ENCODE data around the gene IHH. TPM values are rescaled to one million over a fixed set of nuclear protein-coding genes. Genes with fewer than 3 reads are reported as not detected.

The IHH gene
- total and polyA plus RNA-seq, 9 of the 15 experiments (the other 6 are each of a cell fraction or from before 2014, with no cell fraction given) = 0.07 TPM; not detected in 8

- ATAC-seq (no peak), FAIRE-seq (no peak), DNase-seq (ENCODE audit: extremely low read depth in 1 of 4, low spot score in 3 of 4) (no peak)
- intact Hi-C loops (cut with micrococcal nuclease) = no loop called here
- Histone ChIP-seq H3K79me2 (ENCODE audit: control insufficient read depth, insufficient read depth, low read length) (no peaks in the 10 kb centered on the region), H3K4me1 (replicated peaks in 1 of 2; ENCODE audit: control insufficient read depth in 2 of 2, insufficient read depth in 2 of 2, low read length in 2 of 2) (peaks cover 0 to 4% of the 10 kb centered on the region in 2 experiments; a peak in 1 of 5 replicates), H3K27me3 (ENCODE audit: control insufficient read depth in 2 of 2, insufficient read depth in 2 of 2, low read length in 2 of 2) (peaks cover 5 to 41% of the 10 kb centered on the region in 2 experiments; a peak in 4 of 5 replicates), H4K20me1 (replicated peaks; ENCODE audit: control insufficient read depth, insufficient read depth, low read length) (no peaks in the 10 kb centered on the region), H3K4me2 (ENCODE audit: insufficient read depth, low read length) (no peak overlapping the region), H3K4me3 (no peak overlapping the region), H3K36me3 (ENCODE audit: control insufficient read depth, insufficient read depth, low read length) (no peaks in the 10 kb centered on the region), H3K9ac (ENCODE audit: insufficient read depth in 1 of 2, low read depth in 2 of 2, low read length in 2 of 2) (no peak overlapping the region), H3K27ac (ENCODE audit: extremely low read depth, low read depth, low read length) (no peak overlapping the region), H3K9me1 (ENCODE audit: control insufficient read depth, insufficient read depth, low read length) (no peaks in the 10 kb centered on the region), H2AFZ (ENCODE audit: low read depth, low read length) (no peak overlapping the region), H3K9me3 (replicated peaks; ENCODE audit: control insufficient read depth, insufficient read depth, low read depth, low read length) (no peaks in the 10 kb centered on the region)
- CTCF ChIA-PET (ENCODE audit: low intra/inter-chr PET ratio) = no interaction called here
- WGBS (ENCODE audit: insufficient coverage, low coverage, missing lambda C conversion rate) = 3% methylated on average over 5 of the region's 6 CpGs
- in situ Hi-C loops (cut with MboI) = no loop called here
- no TSS peak for BruUV-seq (replicated peaks)
- POLR2A ChIA-PET = no interaction called here
- TF ChIP-seq, protein P1, sequence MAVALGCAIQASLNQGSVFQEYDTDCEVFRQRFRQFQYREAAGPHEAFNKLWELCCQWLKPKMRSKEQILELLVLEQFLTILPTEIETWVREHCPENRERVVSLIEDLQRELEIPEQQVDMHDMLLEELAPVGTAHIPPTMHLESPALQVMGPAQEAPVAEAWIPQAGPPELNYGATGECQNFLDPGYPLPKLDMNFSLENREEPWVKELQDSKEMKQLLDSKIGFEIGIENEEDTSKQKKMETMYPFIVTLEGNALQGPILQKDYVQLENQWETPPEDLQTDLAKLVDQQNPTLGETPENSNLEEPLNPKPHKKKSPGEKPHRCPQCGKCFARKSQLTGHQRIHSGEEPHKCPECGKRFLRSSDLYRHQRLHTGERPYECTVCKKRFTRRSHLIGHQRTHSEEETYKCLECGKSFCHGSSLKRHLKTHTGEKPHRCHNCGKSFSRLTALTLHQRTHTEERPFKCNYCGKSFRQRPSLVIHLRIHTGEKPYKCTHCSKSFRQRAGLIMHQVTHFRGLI (CRISPR knock-in tag; IDR thresholded peaks at IDR 0.05) = no peak
- TF ChIP-seq HNRNPLL (IDR thresholded peaks at IDR 0.05; ENCODE audit: low read depth, low read length, poor library complexity, severe bottlenecking) = peak; percentile 31
Observed at GRCh38 chr2:219034823-219035222, 25.9 kb downstream of the IHH start.

DNA sequence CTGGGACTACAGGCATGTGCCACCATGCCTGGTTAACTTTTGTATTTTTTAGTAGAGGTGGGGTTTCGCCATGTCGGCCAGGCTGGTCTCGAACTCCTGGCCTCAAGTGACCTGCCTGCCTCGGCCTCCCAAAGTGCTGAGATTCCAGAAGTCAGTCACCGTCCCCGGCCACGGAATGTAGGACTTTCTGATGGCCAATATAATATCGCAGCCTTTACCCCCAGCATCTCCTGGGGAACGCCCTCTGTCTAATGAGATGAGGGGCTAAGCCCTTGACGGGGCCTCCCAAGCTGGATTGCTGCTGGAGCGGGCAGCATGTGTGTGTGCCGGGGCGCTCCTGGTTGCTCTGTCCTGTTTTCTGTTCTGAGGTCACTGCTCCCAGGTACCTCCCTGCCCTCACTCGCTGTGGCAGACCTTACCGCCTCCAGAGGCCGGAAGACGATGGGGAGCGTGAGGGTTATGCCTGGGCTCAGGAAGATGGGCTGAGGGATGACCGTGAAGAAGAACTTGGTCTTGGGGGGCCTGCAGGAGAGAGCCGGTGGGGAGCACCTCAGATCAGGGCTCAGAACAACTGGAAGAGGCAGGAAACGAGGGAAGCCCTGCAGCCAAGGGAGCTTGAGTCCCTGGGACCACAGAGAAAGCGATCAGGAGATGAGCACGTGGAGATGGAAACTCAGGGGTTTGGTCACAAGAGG is 28.5 kb downstream of the IHH start:
- peaks cover 5 to 46% of the 10 kb centered on the region in 2 experiments; a peak in 4 of 5 replicates for H3K27me3 ChIP-seq (ENCODE audit: control insufficient read depth in 2 of 2, insufficient read depth in 2 of 2, low read length in 2 of 2)
- TF ChIP-seq SRSF9 (IDR thresholded peaks at IDR 0.05; ENCODE audit: borderline replicate concordance, low read depth, low read length) (no peak), XRCC5 (IDR thresholded peaks at IDR 0.05; ENCODE audit: low read depth, low read length) (no peak), PATZ1 (CRISPR knock-in tag; IDR thresholded peaks at IDR 0.05; ENCODE audit: borderline replicate concordance) (no peak), POLR3A (IDR thresholded peaks at IDR 0.05; ENCODE audit: borderline replicate concordance, extremely low read depth, insufficient read depth, insufficient read length) (no peak), ETS2 (tag; IDR thresholded peaks at IDR 0.05; ENCODE audit: borderline replicate concordance, poor library complexity, severe bottlenecking) (no peak), ZNF79 (CRISPR knock-in tag; IDR thresholded peaks at IDR 0.05; ENCODE audit: low read depth) (no peak), ZNF354B (CRISPR knock-in tag; IDR thresholded peaks at IDR 0.05) (no peak), BRF1 (IDR thresholded peaks at IDR 0.05; ENCODE audit: borderline replicate concordance, extremely low read depth, insufficient read length) (no peak), ZNF23 (CRISPR knock-in tag; IDR thresholded peaks at IDR 0.05) (no peak)

More for the DNA sequence above, 28.5 kb downstream of the IHH start:
- FAIRE-seq (no peak), DNase-seq (ENCODE audit: extremely low read depth in 1 of 4, low spot score in 3 of 4) (no peak), ATAC-seq (no peak)
- in situ Hi-C loops (cut with MboI) (no loop called here), intact Hi-C loops (cut with micrococcal nuclease) (no loop called here)
- Histone ChIP-seq H3K4me2 (ENCODE audit: insufficient read depth, low read length) (no peak overlapping the region), H3K4me3 (no peak overlapping the region), H3K4me1 (replicated peaks in 1 of 2; ENCODE audit: control insufficient read depth in 2 of 2, insufficient read depth in 2 of 2, low read length in 2 of 2) (peaks cover 0 to 4% of the 10 kb centered on the region in 2 experiments; a peak in 1 of 5 replicates), H3K9ac (ENCODE audit: insufficient read depth in 1 of 2, low read depth in 2 of 2, low read length in 2 of 2) (no peak overlapping the region), H4K20me1 (replicated peaks; ENCODE audit: control insufficient read depth, insufficient read depth, low read length) (no peaks in the 10 kb centered on the region; the same call in 1 of the 2 replicates), H3K27ac (ENCODE audit: extremely low read depth, low read depth, low read length) (no peak overlapping the region), H3K79me2 (ENCODE audit: control insufficient read depth, insufficient read depth, low read length) (no peaks in the 10 kb centered on the region), H2AFZ (ENCODE audit: low read depth, low read length) (no peak overlapping the region), H3K9me1 (ENCODE audit: control insufficient read depth, insufficient read depth, low read length) (no peaks in the 10 kb centered on the region), H3K36me3 (ENCODE audit: control insufficient read depth, insufficient read depth, low read length) (no peaks in the 10 kb centered on the region), H3K9me3 (replicated peaks; ENCODE audit: control insufficient read depth, insufficient read depth, low read depth, low read length) (no peaks in the 10 kb centered on the region)
- ChIA-PET POLR2A (interaction anchor here (0.7 to 1.1 kb wide), 2 partner anchors 10 to 14 kb away, joined by 3 read pairs; no protein-coding TSS in a partner anchor), CTCF (ENCODE audit: low intra/inter-chr PET ratio) (no interaction called here)
- no TSS peak for BruUV-seq (replicated peaks)
- WGBS (ENCODE audit: insufficient coverage, low coverage, missing lambda C conversion rate) = 7% methylated on average over 19 of the region's 23 CpGs
